GM12892 (cell line): Measurements from ENCODE around the gene BCL7C.

Source experiments
- POLR2A ChIP-seq: IDR thresholded peaks from 2 replicates; pipeline ENCODE4 v1.6.1; 2011; ENCODE audit warnings: low read depth, low read length, control low read depth
- POLR2AphosphoS5 ChIP-seq: IDR thresholded peaks from 2 replicates; pipeline ENCODE4 v1.6.1; 2011; ENCODE audit warnings: low read depth, low read length, control low read depth
- TAF1 ChIP-seq: IDR thresholded peaks from 2 replicates; pipeline ENCODE4 v1.6.1; 2011; ENCODE audit warnings: low read depth, mild to moderate bottlenecking, control low read depth, low read length, borderline replicate concordance

DNA sequence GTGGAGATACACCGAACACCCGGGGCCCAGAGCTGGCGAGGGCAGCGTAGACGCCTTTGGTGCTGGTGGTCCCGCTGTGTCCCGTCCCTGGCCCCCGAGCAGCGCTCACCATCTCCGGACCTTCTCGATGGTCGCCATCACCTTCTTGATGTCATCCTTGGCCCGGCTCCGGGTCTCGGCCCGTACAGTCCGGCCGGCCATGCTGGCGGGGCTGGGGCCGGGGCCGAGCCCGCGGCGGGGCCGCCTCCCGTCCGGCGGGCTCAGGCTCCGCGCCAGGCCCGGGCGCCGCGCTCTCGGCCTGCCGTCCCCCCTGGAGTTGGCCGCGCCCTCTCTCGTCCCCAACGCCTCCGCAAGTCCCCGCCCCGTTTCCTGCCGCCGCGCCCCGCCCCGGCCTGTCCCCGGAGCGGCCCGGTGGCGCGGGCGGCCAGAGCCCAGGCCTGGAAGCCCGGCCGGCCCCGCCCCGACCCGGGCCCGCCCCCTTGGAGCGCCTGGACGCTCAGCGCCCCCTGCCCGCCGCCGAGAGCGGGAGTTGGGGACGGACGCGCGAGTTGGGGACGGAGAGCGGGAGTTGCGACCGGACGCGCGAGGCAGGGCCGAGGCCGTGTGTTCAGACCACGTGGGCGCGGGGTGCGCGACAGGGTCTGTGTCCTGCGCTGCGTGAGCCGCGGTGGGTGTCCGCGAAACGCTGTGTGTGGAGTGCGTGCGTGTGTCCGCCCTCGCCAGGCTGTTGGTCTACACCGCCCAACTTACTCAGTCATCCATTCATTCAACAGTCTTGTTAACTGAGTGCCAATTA, at the start of gene BCL7C:
- TF ChIP-seq POLR2A (peak; percentile 73; the same call in 1 of the 2 replicates), TAF1 (no peak), POLR2AphosphoS5 (no peak)
